ENCODE data around the gene TM2D1. TPM values are rescaled to one million over a fixed set of nuclear protein-coding genes. Genes with fewer than 3 reads are reported as not detected.
"Not testable (repeated sequence)": the region's sequence is repeated elsewhere in the genome, so short reads cannot be mapped to it uniquely, and the experiment has no call there.

Gene TM2D1
- polyA plus RNA-seq, 1 donor from 2014 or later: 161 TPM

DNA sequence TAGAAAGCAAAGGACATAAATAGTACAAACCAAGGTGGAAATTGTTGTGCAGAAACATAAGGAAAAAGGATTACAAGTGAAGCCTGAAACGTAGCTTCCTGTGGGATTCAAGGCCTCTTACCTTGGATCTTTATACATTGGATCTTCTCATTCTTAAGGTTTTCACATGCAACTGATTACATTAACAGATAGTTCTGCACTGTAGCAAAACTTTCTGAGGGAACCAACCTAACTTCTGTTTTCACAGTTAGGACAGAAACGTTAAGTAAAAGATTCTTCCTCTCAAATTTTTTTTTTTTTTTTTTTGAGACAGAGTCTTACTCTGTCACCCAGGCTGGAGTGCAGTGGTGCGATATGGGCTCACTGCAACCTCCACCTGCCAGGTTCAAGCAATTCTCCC, 7.8 kb upstream of the TM2D1 start:
- Histone ChIP-seq H3K79me2 (replicated peaks; ENCODE audit: insufficient read depth, low read length) (no peaks in the 10 kb centered on the region), H3F3A (ENCODE audit: insufficient read depth, low read length, poor library complexity, severe bottlenecking) (no peaks in the 10 kb centered on the region), H3K27ac (ENCODE audit: low read length) (no peak overlapping the region), H4K20me1 (ENCODE audit: insufficient read depth) (no peaks in the 10 kb centered on the region), H3K36me3 (ENCODE audit: insufficient read depth, low read length) (no peaks in the 10 kb centered on the region), H2AFZ (ENCODE audit: low read depth, low read length) (no peak overlapping the region), H3K4me2 (ENCODE audit: low read length) (no peak overlapping the region), H3K9me3 (ENCODE audit: low read length) (no peaks in the 10 kb centered on the region), H3K9me2 (ENCODE audit: insufficient read depth, low read length) (no peaks in the 10 kb centered on the region), H3K9ac (ENCODE audit: low read length) (no peak overlapping the region), H3K27me3 (ENCODE audit: insufficient read depth, low read depth, low read length) (no peaks in the 10 kb centered on the region), H3K4me3 (ENCODE audit: low read length) (no peak overlapping the region)
- TF ChIP-seq EP300 (conservative IDR thresholded peaks at IDR 0.05; ENCODE audit: poor library complexity, severe bottlenecking) (no peak), MXI1 (conservative IDR thresholded peaks at IDR 0.05; ENCODE audit: poor library complexity, severe bottlenecking) (no peak), RAD21 (conservative IDR thresholded peaks at IDR 0.05) (no peak), POLR2AphosphoS5 (IDR thresholded peaks at IDR 0.05) (no peak), CTCF (IDR thresholded peaks at IDR 0.05; ENCODE audit: poor library complexity, severe bottlenecking) (no peak), SMC3 (conservative IDR thresholded peaks at IDR 0.05; ENCODE audit: poor library complexity) (no peak), TAF1 (IDR thresholded peaks at IDR 0.05; ENCODE audit: low read depth) (no peak), EZH2 (IDR thresholded peaks at IDR 0.05; ENCODE audit: borderline replicate concordance, insufficient read depth, low read length, poor library complexity, severe bottlenecking) (no peak)
- TF ChIP-seq, protein P1, sequence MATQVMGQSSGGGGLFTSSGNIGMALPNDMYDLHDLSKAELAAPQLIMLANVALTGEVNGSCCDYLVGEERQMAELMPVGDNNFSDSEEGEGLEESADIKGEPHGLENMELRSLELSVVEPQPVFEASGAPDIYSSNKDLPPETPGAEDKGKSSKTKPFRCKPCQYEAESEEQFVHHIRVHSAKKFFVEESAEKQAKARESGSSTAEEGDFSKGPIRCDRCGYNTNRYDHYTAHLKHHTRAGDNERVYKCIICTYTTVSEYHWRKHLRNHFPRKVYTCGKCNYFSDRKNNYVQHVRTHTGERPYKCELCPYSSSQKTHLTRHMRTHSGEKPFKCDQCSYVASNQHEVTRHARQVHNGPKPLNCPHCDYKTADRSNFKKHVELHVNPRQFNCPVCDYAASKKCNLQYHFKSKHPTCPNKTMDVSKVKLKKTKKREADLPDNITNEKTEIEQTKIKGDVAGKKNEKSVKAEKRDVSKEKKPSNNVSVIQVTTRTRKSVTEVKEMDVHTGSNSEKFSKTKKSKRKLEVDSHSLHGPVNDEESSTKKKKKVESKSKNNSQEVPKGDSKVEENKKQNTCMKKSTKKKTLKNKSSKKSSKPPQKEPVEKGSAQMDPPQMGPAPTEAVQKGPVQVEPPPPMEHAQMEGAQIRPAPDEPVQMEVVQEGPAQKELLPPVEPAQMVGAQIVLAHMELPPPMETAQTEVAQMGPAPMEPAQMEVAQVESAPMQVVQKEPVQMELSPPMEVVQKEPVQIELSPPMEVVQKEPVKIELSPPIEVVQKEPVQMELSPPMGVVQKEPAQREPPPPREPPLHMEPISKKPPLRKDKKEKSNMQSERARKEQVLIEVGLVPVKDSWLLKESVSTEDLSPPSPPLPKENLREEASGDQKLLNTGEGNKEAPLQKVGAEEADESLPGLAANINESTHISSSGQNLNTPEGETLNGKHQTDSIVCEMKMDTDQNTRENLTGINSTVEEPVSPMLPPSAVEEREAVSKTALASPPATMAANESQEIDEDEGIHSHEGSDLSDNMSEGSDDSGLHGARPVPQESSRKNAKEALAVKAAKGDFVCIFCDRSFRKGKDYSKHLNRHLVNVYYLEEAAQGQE (IDR thresholded peaks at IDR 0.05; ENCODE audit: borderline replicate concordance): no peak

DNA sequence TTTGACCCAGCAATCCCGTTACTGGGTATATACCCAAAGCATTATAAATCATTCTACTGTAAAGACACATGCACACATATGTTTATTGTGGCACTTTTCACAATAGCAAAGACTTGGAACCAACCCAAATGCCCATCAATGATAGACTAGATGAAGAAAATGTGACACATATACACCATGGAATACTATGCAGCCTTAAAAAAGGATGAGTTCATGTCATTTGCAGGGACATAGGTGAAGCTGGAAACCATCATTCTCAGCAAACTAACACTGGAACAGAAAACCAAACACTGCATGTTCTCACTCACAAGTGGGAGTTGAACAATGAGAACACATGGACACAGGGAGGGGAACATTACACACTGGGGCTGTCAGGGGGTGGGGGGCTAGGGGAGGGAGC, 5.7 kb upstream of the TM2D1 start:
- not testable (repeated sequence) for H3K9ac ChIP-seq (ENCODE audit: low read length); H3K27ac ChIP-seq (ENCODE audit: low read length); H2AFZ ChIP-seq (ENCODE audit: low read depth, low read length); H3K4me3 ChIP-seq (ENCODE audit: low read length); H3K27me3 ChIP-seq (ENCODE audit: insufficient read depth, low read depth, low read length); H3K36me3 ChIP-seq (ENCODE audit: insufficient read depth, low read length); H3K4me2 ChIP-seq (ENCODE audit: low read length); H3K9me3 ChIP-seq (ENCODE audit: low read length); H3K79me2 ChIP-seq (replicated peaks; ENCODE audit: insufficient read depth, low read length); H3K9me2 ChIP-seq (ENCODE audit: insufficient read depth, low read length); H3F3A ChIP-seq (ENCODE audit: insufficient read depth, low read length, poor library complexity, severe bottlenecking); H4K20me1 ChIP-seq (ENCODE audit: insufficient read depth)

- Histone ChIP-seq H3F3A (ENCODE audit: insufficient read depth, low read length, poor library complexity, severe bottlenecking) (no peaks in the 10 kb centered on the region), H3K36me3 (ENCODE audit: insufficient read depth, low read length) (no peaks in the 10 kb centered on the region), H3K4me3 (ENCODE audit: low read length) (no peak overlapping the region), H3K27me3 (ENCODE audit: insufficient read depth, low read depth, low read length) (no peaks in the 10 kb centered on the region), H3K9me2 (ENCODE audit: insufficient read depth, low read length) (no peaks in the 10 kb centered on the region), H3K27ac (ENCODE audit: low read length) (no peak overlapping the region), H3K9ac (ENCODE audit: low read length) (no peak overlapping the region), H3K79me2 (replicated peaks; ENCODE audit: insufficient read depth, low read length) (peaks cover 15% of the 10 kb centered on the region), H3K9me3 (ENCODE audit: low read length) (no peaks in the 10 kb centered on the region), H3K4me2 (ENCODE audit: low read length) (no peak overlapping the region), H4K20me1 (ENCODE audit: insufficient read depth) (no peaks in the 10 kb centered on the region), H2AFZ (ENCODE audit: low read depth, low read length) (no peak overlapping the region)
- TF ChIP-seq POLR2AphosphoS5 (IDR thresholded peaks at IDR 0.05): no peak
Measured at GRCh38 chr1:61727544-61727943, 2.6 kb upstream of the TM2D1 start.

All from neural cell (in vitro differentiated cells).